NCI-H748 (cell line): ENCODE results near the gene CHAT.

Source experiments
- DNase-seq: peaks from one replicate; lab custom pipeline; 2025; ENCODE audit not compliant: unreplicated experiment; lab: John Stamatoyannopoulos, UW

CHAT gene

GRCh38 chr10:49611816-49612512 is 1.9 kb upstream of the CHAT start:
- DNase-seq, result no peak

- DNase-seq, result peak; percentile 64
These were observed 1.2 kb upstream of the CHAT start for GRCh38 chr10:49612513-49613164.

- peak; percentile 30 for DNase-seq
These were observed 514 bp upstream of the CHAT start for GRCh38 chr10:49613165-49613881.

GRCh38 chr10:49614242-49615198 is 683 bp downstream of the CHAT start:
- peak; percentile 30 for DNase-seq

GRCh38 chr10:49615213-49615612 is 1.4 kb downstream of the CHAT start:
- DNase-seq, result no peak

DNA sequence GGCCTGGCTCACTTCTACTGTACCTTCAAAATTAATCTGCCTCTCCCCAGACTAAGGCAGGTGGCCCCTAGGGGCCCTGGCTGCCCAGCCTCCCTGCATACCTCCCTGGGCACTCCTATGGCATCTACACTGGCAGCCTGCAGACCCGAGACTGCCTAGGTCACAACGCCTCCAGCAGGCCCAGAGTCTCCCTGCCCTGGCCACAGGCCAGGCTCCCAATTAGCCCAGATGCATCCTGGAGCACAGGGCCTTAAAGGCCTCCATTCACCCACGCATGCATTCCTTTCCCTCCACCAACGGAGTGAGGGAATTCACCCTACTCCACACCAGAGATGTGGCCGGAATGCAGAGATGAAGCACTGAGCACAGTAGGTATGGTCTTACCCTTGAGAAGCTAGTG is 1.9 kb downstream of the CHAT start:
- DNase-seq, result no peak

DNA sequence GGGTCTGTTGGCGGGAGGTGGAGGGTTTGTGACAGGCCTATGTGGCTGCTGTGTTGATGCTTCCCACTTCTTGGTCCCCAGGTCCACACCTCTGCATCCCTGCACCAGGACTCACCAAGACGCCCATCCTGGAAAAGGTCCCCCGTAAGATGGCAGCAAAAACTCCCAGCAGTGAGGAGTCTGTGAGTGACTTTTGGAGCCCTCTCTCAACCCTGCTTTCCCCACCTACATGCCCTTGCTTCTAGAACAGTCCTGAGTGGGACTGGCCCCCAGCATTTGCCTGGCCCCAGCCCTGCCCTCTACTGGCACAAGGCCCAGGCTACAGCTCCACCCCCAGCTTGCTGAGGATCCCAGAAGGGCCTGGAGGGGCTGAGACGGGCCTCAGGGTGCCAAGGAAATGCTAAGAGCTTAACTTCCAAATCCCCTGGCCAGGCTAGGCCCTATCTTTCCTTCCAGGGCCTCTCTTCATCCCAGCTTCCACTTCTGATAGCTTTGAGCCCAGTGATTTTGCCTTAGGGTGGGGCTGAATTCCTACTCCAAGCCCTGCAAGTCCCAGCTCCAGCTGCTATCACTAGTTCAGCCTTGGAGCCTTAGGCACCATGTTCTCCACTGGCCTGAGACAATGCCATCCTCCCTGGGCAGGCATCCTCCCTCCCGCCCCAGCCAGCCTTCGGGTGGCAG is 2.7 kb downstream of the CHAT start:
- DNase-seq, result no peak

GRCh38 chr10:49617121-49618020 is 3.5 kb downstream of the CHAT start:
- no peak for DNase-seq

GRCh38 chr10:49618821-49619220 is 5.0 kb downstream of the CHAT start:
- DNase-seq, result no peak

DNA sequence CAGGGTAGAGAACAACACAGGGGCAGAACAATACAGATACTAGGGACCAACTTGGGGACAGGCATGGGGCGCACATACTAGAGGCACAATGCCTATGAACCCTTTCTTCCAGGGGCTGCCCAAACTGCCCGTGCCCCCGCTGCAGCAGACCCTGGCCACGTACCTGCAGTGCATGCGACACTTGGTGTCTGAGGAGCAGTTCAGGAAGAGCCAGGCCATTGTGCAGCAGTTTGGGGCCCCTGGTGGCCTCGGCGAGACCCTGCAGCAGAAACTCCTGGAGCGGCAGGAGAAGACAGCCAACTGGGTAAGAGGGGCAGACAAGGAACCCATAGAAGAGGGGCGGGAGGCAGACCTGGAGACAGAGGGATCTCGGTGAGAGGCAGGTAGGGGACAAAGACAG is 5.8 kb downstream of the CHAT start:
- no peak for DNase-seq

GRCh38 chr10:49620286-49620810 is 6.5 kb downstream of the CHAT start:
- no peak for DNase-seq

GRCh38 chr10:49620841-49621378 is 7.1 kb downstream of the CHAT start:
- no peak for DNase-seq

- no peak for DNase-seq
These were observed 7.7 kb downstream of the CHAT start for GRCh38 chr10:49621561-49621960.

- DNase-seq, result no peak
These were observed 8.9 kb downstream of the CHAT start for GRCh38 chr10:49622426-49623425.

DNA sequence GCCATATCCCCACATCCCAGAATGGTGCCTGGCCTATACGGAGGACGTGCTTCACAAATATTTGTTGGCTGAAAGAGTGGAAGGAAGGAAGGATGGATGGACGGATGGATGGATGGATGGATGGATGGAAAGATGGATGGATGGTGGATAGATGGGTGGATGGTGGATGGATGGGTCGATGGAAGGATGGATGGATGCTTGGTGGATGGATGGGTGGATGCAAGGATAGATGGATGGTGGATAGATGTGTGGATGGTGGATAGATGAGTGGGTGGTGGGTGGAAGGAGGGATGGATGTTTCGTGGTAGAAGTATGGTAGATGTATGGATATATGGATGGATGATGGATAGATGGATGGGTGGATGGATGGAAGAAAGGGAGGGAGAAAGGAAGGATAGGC is 10.8 kb downstream of the CHAT start:
- DNase-seq, result no peak

GRCh38 chr10:49625411-49625810 is 11.6 kb downstream of the CHAT start:
- no peak for DNase-seq

- DNase-seq, result no peak
These were observed 13.2 kb downstream of the CHAT start for GRCh38 chr10:49627038-49627437.
